ENCODE data around the gene HSPA12B. TPM values are rescaled to one million over a fixed set of nuclear protein-coding genes. Genes with fewer than 3 reads are reported as not detected.

The HSPA12B gene
- total and polyA plus RNA-seq, 2 of the 8 experiments (the other 6 are each of a cell fraction or from before 2014, with no cell fraction given): 2.2 to 4.3 TPM

GRCh38 chr20:3785240-3786125, 53.0 kb downstream of the HSPA12B start:
- no peaks in the 10 kb centered on the region for H3K9me3 ChIP-seq (ENCODE audit: insufficient read depth in 2 of 2, low read depth in 1 of 2, low read length in 1 of 2)
- 59% methylated on average over 60 of the region's 79 CpGs; no CpG with 5 or more reads in 1 of the 2 experiments for WGBS, 2 experiments (ENCODE audit: extremely low coverage in 1 of 2, insufficient coverage in 1 of 2, insufficient read length in 1 of 2, insufficient replicate concordance in 2 of 2, low coverage in 1 of 2, low lambda C conversion rate in 2 of 2, missing lambda C conversion rate in 1 of 2)
- H3K9ac ChIP-seq (replicated peaks in 1 of 4; ENCODE audit: extremely low read depth in 1 of 4, low read depth in 3 of 4, low read length in 3 of 4): peak overlapping the region in 3 of 4 experiments; percentile 20 to 87 (median 84); a peak in 5 of 7 replicates
- H4K20me1 ChIP-seq (replicated peaks in 1 of 2; ENCODE audit: control insufficient read depth in 1 of 2, insufficient read depth in 2 of 2, low read length in 2 of 2): peaks cover 7 to 11% of the 10 kb centered on the region in 2 experiments
- H3K18ac ChIP-seq (ENCODE audit: extremely low read depth, low read length): no peak overlapping the region
- H3K36me3 ChIP-seq (ENCODE audit: control insufficient read depth in 2 of 4, insufficient read depth in 4 of 4, low read length in 3 of 4): peaks cover 0 to 5% (median 0%) of the 10 kb centered on the region in 4 experiments; a peak in 2 of 8 replicates
- peaks cover 0 to 3% (median 0%) of the 10 kb centered on the region in 4 experiments; a peak in 3 of 7 replicates for H3K27me3 ChIP-seq (replicated peaks in 1 of 4; ENCODE audit: control insufficient read depth in 3 of 4, extremely low read depth in 1 of 4, insufficient read depth in 3 of 4, low read length in 3 of 4)
- H3K4me3 ChIP-seq (ENCODE audit: extremely low read depth in 1 of 4, insufficient read depth in 2 of 4, low read depth in 3 of 4, low read length in 4 of 4): peak overlapping the region; percentile 42 to 69 (median 60)
- no peak for FAIRE-seq
- H3K23me2 ChIP-seq (ENCODE audit: low read depth, low read length): peaks cover 6% of the 10 kb centered on the region; the same call in 1 of the 2 replicates
- DNase-seq (ENCODE audit: low read depth in 1 of 2, low spot score in 2 of 2): no peak
- H3K23ac ChIP-seq (ENCODE audit: insufficient read length): no peak overlapping the region
- no peak overlapping the region for H4K5ac ChIP-seq (ENCODE audit: insufficient read length, low read depth, low read length)
- no peak overlapping the region for H2AK5ac ChIP-seq (ENCODE audit: low read depth, low read length)
- no peak overlapping the region for H3K56ac ChIP-seq (replicated peaks; ENCODE audit: insufficient read length, low read depth, low read length)
- no peak overlapping the region for H3K14ac ChIP-seq (ENCODE audit: insufficient read length)
- H3K4me1 ChIP-seq (replicated peaks in 1 of 4; ENCODE audit: control insufficient read depth in 3 of 4, insufficient read depth in 4 of 4, low read length in 3 of 4): peaks cover 0 to 16% (median 6%) of the 10 kb centered on the region in 4 experiments; a peak in 6 of 7 replicates
- H2BK5ac ChIP-seq (ENCODE audit: low read depth, low read length): no peak overlapping the region
- no peak overlapping the region for H2BK120ac ChIP-seq (replicated peaks; ENCODE audit: low read depth, low read length)
- H2BK12ac ChIP-seq (ENCODE audit: low read depth, low read length): no peak overlapping the region
- H3K27ac ChIP-seq (ENCODE audit: low read depth, low read length): no peak overlapping the region
- H2BK15ac ChIP-seq (ENCODE audit: low read length): 0 out of 2 replicates have a peak overlapping the region, but pooled peaks have one; percentile 25
- peaks cover 11% of the 10 kb centered on the region for H3K79me1 ChIP-seq (ENCODE audit: low read depth, low read length)
- H2BK20ac ChIP-seq (ENCODE audit: low read length): no peak overlapping the region
- peak overlapping the region; percentile 13 for H3K4ac ChIP-seq (replicated peaks; ENCODE audit: insufficient read length, low read depth, low read length)
- ChIA-PET CTCF (ENCODE audit: partially characterized antibody) (interaction anchor here (0.8 to 9.5 kb wide), 16 partner anchors 15 to 691 kb away, joined by 3 to 128 read pairs (median 4); partner anchors contain the start of genes ADISSP and AP5S1), POLR2A (ENCODE audit: partially characterized antibody) (interaction anchor here (1.0 to 3.9 kb wide), 9 partner anchors 10 to 104 kb away, joined by 3 to 20 read pairs (median 4); partner anchors contain the start of genes ADISSP and AP5S1)
- H4K91ac ChIP-seq (replicated peaks; ENCODE audit: insufficient read length, low read length): no peak overlapping the region
- peak overlapping the region; percentile 54 for H4K8ac ChIP-seq (ENCODE audit: extremely low read depth, insufficient read depth, low read length)
- no peak overlapping the region for H2AFZ ChIP-seq (ENCODE audit: low read length)
- TF ChIP-seq TAF1 (IDR thresholded peaks at IDR 0.05; ENCODE audit: low read depth, low read length) (peak; percentile 1; the same call in 1 of the 2 replicates), RXRA (IDR thresholded peaks at IDR 0.05; ENCODE audit: insufficient read depth, low read depth, low read length) (no peak), SP1 (IDR thresholded peaks at IDR 0.05; ENCODE audit: low read depth, low read length) (no peak), CBX5 (IDR thresholded peaks at IDR 0.05; ENCODE audit: low read depth, low read length) (no peak), ASH2L (IDR thresholded peaks at IDR 0.05; ENCODE audit: low read length) (peak; percentile 8), CTCF (IDR thresholded peaks at IDR 0.05; ENCODE audit: control extremely low read depth in 1 of 3, insufficient read depth in 1 of 3, low read depth in 1 of 3, low read length in 3 of 3) (peak in 1 of 3 experiments; percentile 16; a peak in 1 of 4 replicates), JUND (IDR thresholded peaks at IDR 0.05; ENCODE audit: low read length) (no peak)
- H3K79me2 ChIP-seq (ENCODE audit: control insufficient read depth in 1 of 2, insufficient read depth in 2 of 2, low read length in 2 of 2): peaks cover 0 to 10% of the 10 kb centered on the region in 2 experiments; a peak in 1 of 4 replicates
- H3K4me2 ChIP-seq (ENCODE audit: insufficient read depth in 1 of 2, low read depth in 2 of 2, low read length in 2 of 2): peak overlapping the region; percentile 75 to 98

Data from H1 (cell line).